Activated CD4-positive, alpha-beta T cell treated with anti-CD3 and anti-CD28 coated beads for 36 hours (primary cell): Measurements from ENCODE around the gene ASF1A. TPM values are rescaled to one million over a fixed set of nuclear protein-coding genes. Genes with fewer than 3 reads are reported as not detected.

Experiments used
- ATAC-seq: fragments of 200-7000 bp; cut with Tn5 transposase; one replicate; pipeline ENCODE4 v1.10.0; 2021; ENCODE audit warnings: mild to moderate bottlenecking, moderate library complexity
- CTCF ChIA-PET: fragments of 350-600 bp; sonication (Branson Sonifier 250); formaldehyde crosslinking; loops from one replicate; lab custom pipeline; 2021; ENCODE audit warnings: antibody characterized with exemption; lab: Charles Lee
- POLR2A ChIA-PET: fragments of 350-600 bp; sonication (Branson Sonifier 250); formaldehyde crosslinking; loops from one replicate; lab custom pipeline; 2021; ENCODE audit warnings: antibody characterized with exemption, inconsistent platforms; lab: Charles Lee
- DNase-seq: peaks from one replicate; pipeline ENCODE4 v3.0.0-alpha.2; 2020
- H3K27ac Mint-ChIP-seq: one replicate; pipeline ENCODE4 v1.8.0; 2021; ENCODE audit warnings: mixed read lengths
- H3K27me3 Mint-ChIP-seq: one replicate; pipeline ENCODE4 v1.8.0; 2021; ENCODE audit warnings: mixed read lengths
- H3K36me3 Mint-ChIP-seq: one replicate; pipeline ENCODE4 v1.8.0; 2021; ENCODE audit warnings: low read depth, mixed read lengths
- H3K4me1 Mint-ChIP-seq: one replicate; pipeline ENCODE4 v1.8.0; 2021; ENCODE audit warnings: mixed read lengths
- H3K4me3 Mint-ChIP-seq: one replicate; pipeline ENCODE4 v1.8.0; 2021; ENCODE audit warnings: mild to moderate bottlenecking, moderate library complexity, mixed read lengths
- H3K9me3 Mint-ChIP-seq: one replicate; pipeline ENCODE4 v1.8.0; 2021; ENCODE audit warnings: low read depth, mixed read lengths
- intact Hi-C, 2 experiments: fragments of 100-400 bp; cut with DNase I in 1 of 2; cut with micrococcal nuclease in 1 of 2; formaldehyde crosslinking; loops; one replicate each; pipeline versions ENCODE4 v1.14.2 to v1.15.1; 2022 to 2024; cut with DNase I, micrococcal nuclease
- total RNA-seq, 2 experiments: library from RNA; stranded (reverse); gene quantifications; one replicate each; pipeline ENCODE4 v1.2.3, GENCODE V29; 2021

Gene ASF1A
- total RNA-seq, 2 experiments from 2014 or later, result 21.2 to 28.6 TPM

DNA sequence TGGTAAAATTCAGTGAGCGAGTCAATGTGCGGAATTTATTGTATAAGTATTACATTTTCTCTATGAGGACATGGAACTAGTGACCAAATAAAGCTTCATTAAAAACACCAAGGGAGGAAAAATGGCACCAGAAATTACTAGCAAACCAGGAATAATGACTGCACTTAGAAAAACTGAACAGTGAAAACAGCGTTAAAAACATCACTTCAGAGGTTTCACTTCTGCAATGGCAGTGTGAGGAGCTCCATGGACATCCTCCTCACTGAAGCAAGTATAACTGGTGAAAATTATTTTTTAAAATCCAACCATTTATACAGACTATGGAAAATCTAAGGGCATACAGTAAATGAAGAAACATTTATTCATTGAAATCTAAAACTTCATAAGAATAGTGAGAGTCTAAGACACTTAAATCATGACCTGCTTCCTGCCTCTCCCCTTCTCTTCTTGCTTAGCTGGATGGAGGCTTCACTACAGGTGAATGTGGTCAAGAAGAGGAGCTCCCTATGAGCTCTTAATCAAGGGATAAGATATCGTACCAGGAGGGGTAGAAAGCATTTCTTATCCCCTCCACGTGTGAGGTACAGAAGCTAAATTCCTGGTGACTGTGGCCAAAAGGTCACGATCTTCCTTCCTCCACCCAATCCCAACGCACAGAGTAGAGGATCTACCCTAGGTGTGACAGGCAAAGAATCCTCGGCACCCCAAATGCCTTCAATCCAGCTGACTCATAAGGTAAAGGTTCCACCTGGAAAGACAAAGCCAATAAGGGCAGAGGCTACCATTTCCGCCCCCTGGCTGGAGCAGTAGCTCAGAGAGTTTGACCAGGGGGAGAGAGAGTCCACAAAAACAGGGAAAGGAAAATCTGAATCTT, 12.3 kb upstream of the ASF1A start:
- POLR2A ChIA-PET, result interaction anchor here (0.6 kb wide), 1 partner anchor 162 kb away, joined by 5 read pairs; no protein-coding TSS in a partner anchor
- H3K27ac Mint-ChIP-seq, result no peak overlapping the region

DNA sequence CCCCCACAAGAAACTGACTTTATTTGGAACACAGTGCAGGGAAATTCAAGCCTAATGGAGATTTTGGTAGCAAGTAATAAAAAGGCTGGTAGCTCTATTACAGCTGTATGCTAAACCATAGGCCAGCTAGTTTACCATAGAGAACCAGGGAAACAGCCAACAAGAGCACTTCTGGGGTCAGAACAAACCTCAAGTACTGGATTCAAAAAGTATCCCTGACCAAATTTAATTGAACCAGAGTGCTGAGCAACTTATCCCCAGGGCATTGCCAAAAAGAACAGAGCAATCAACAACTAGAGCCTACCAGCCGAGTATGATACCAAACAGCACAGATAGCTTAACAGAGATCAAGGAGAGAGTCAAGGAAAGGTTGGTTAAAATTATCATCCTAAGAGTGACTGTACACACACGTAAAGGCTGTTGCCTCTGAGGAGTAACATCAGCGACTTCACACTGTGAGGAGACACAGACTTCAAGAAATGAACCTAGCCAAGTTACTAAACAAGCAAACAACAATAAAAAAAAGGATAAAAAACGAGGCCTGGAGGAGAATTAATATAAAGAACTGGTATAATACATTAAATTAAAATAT, 11.5 kb upstream of the ASF1A start:
- ChIA-PET POLR2A (no interaction called here), CTCF (interaction anchor here (0.8 to 2.1 kb wide), 5 partner anchors 10 to 228 kb away, joined by 4 to 10 read pairs (median 9); no protein-coding TSS in a partner anchor)
- ATAC-seq (peak; percentile 53), DNase-seq (no peak)
- Mint-ChIP-seq H3K9me3 (no peaks in the 10 kb centered on the region), H3K4me3 (no peak overlapping the region), H3K27me3 (no peaks in the 10 kb centered on the region), H3K27ac (peak overlapping the region; percentile 1), H3K36me3 (no peaks in the 10 kb centered on the region), H3K4me1 (peaks cover 73% of the 10 kb centered on the region)
- intact Hi-C loops, result no loop called here

More for the DNA sequence above, 12.3 kb upstream of the ASF1A start:
- CTCF ChIA-PET, result interaction anchor here (0.7 to 2.1 kb wide), 6 partner anchors 8 to 229 kb away, joined by 3 to 9 read pairs (median 5); no protein-coding TSS in a partner anchor
- DNase-seq, result no peak
- Mint-ChIP-seq H3K9me3 (no peaks in the 10 kb centered on the region), H3K4me3 (no peak overlapping the region), H3K4me1 (peaks cover 66% of the 10 kb centered on the region), H3K27me3 (no peaks in the 10 kb centered on the region), H3K36me3 (no peaks in the 10 kb centered on the region)
- intact Hi-C loops, result no loop called here
- ATAC-seq, result no peak

DNA sequence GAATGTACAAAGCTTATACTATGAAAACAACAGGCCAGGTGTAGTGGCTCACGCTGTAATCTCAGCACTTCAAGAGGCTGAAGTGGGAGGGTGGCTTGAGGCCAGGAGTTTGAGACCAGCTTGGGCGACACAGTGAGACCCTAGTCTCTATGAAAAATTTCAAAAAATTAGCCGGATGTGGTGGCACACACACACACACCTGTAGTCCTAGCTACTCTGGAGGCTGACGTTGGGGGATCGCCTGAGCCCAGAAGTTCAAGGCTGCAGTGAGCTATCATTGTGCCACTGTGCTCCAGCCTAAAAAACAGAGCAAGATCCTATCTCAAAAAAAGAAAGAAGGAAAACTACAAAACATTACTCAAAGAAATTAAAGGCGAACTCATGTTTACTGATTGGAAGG, 7.3 kb upstream of the ASF1A start:
- ATAC-seq (no peak), DNase-seq (no peak)
- ChIA-PET POLR2A (interaction anchor here (0.6 kb wide), 1 partner anchor 501 kb away, joined by 3 read pairs; no protein-coding TSS in a partner anchor), CTCF (interaction anchor here (0.6 kb wide), 1 partner anchor 177 kb away, joined by 5 read pairs; no protein-coding TSS in a partner anchor)
- no peak overlapping the region for H3K27ac Mint-ChIP-seq
- H3K27me3 Mint-ChIP-seq, result no peaks in the 10 kb centered on the region
- peaks cover 2% of the 10 kb centered on the region for H3K9me3 Mint-ChIP-seq
- peaks cover 4% of the 10 kb centered on the region for H3K36me3 Mint-ChIP-seq
- no peak overlapping the region for H3K4me3 Mint-ChIP-seq
- H3K4me1 Mint-ChIP-seq, result peaks cover 81% of the 10 kb centered on the region
- intact Hi-C loops, result no loop called here

DNA sequence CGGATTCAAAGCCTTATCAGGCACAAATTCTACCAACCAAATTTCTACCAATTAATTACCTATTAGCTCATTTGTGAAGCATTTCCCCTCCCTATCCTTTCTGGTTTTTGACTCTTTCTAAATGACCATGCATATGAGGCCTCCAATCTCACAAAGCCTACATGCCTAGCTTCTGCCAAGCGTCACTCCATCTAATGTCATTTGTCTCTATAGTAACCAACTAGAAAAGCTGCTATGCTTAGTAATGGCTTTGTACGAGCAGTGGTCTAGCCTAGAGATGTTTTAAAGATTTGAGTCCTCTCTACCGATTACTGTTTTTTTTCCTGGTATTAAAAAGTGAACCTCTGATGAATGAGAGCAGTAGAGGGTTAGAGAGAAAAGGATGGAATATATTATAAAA, 4.8 kb upstream of the ASF1A start:
- Mint-ChIP-seq H3K27me3 (no peaks in the 10 kb centered on the region), H3K4me3 (no peak overlapping the region), H3K27ac (no peak overlapping the region), H3K4me1 (peaks cover 68% of the 10 kb centered on the region), H3K36me3 (peaks cover 7% of the 10 kb centered on the region), H3K9me3 (peaks cover 2% of the 10 kb centered on the region)
- ATAC-seq, result no peak
- ChIA-PET POLR2A (interaction anchor here (0.6 kb wide), 1 partner anchor 228 kb away, joined by 4 read pairs; no protein-coding TSS in a partner anchor), CTCF (interaction anchor here (0.6 to 0.8 kb wide), 3 partner anchors 8 to 216 kb away, joined by 3 read pairs; no protein-coding TSS in a partner anchor)
- intact Hi-C loops, result no loop called here
- DNase-seq, result no peak

DNA sequence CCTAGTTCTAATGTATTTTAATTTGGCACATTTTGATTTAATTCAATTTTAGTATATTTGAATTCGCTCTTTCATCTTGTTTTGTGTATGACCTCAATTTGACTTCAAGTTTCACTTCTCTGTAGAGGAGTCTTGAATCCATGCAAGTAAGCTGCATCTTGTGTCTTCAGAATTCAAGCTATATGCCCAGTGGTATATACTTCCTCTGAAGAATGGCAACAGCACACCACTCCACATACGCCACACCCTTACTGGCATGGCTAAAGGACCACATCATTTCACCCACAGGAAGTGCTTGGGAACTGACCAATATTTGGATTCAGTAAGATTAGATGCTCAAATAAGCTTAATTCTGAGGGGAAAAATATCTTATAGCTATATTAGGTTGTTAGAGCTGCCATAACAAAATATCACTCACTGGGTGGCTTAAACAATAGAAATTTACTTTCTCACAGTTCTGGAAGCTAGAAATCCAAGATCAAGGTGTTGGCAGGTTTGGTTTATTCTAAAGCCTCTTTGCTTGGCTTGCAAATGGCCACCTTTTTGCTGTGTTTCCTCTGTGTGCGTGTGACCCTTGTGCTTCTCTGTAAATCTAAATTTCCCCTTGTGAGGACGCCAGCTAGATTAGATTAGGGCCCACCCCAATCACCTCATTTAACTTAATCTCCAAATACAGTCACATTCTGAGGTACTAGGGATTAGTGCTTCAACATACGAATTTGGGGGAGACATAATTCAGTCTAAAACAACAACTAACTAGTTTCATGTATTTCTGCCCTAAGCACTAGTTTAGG, 2.8 kb upstream of the ASF1A start:
- H3K9me3 Mint-ChIP-seq, result peaks cover 2% of the 10 kb centered on the region
- POLR2A ChIA-PET, result no interaction called here
- H3K4me1 Mint-ChIP-seq, result peaks cover 55% of the 10 kb centered on the region
- no peaks in the 10 kb centered on the region for H3K27me3 Mint-ChIP-seq
- H3K36me3 Mint-ChIP-seq, result peaks cover 8% of the 10 kb centered on the region
- CTCF ChIA-PET, result interaction anchor here (0.9 to 2.7 kb wide), 4 partner anchors 8 to 218 kb away, joined by 3 to 10 read pairs (median 4); no protein-coding TSS in a partner anchor
- intact Hi-C loops, result loop anchor here (5.0 to 10.0 kb wide), 8 partner anchors 164 to 1289 kb away; partner anchors contain the start of genes CEP85L (in 1 of the 2), GOPC (in 1 of the 2), MAN1A1 (in 1 of the 2) and NUS1 (in 1 of the 2)
- DNase-seq, result no peak
- peak overlapping the region; percentile 84 for H3K4me3 Mint-ChIP-seq
- H3K27ac Mint-ChIP-seq, result peak overlapping the region; percentile 98
- no peak for ATAC-seq

DNA sequence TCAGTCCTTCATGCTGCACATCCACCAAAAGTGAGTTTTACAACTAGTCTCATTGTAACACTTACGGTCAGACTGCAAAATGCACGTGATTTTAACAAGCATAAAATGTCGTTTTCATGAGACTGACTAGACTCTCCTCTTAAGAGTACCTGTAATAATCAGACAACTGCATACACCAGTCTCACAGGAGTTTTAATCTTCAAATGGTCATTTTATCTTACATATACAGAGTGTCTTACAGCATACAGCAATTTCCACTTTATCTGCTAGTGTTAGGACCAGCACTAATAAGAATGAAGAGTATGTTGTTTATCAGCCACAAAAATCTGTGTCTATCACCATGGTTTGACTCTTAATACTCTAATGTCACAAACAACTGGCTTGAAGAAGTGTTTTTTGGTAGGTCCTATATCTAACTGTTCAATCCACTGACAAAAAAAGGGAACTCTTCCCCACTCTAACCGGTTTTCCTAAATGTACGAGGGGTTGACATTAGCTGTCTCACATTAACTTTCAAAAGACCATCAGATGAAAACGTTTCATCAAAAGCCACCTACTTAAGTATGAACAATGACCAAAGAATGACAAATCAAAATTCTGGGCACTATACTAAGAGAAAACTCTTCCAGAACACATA, 1.5 kb upstream of the ASF1A start:
- Mint-ChIP-seq H3K4me3 (peak overlapping the region; percentile 84), H3K9me3 (peaks cover 2% of the 10 kb centered on the region), H3K4me1 (peaks cover 49% of the 10 kb centered on the region), H3K36me3 (peaks cover 10% of the 10 kb centered on the region), H3K27me3 (no peaks in the 10 kb centered on the region), H3K27ac (peak overlapping the region; percentile 98)
- intact Hi-C loops, result loop anchor here (2.0 to 10.0 kb wide), 9 partner anchors 22 to 1290 kb away; partner anchors contain the start of genes CEP85L (in 1 of the 2), GOPC (in 1 of the 2), MAN1A1 (in 1 of the 2) and NUS1 (in 1 of the 2)
- no peak for DNase-seq
- ChIA-PET POLR2A (interaction anchor here (1.0 kb wide), 1 partner anchor 36 kb away, joined by 4 read pairs; no protein-coding TSS in a partner anchor), CTCF (interaction anchor here (0.7 to 2.7 kb wide), 6 partner anchors 9 to 215 kb away, joined by 3 to 10 read pairs (median 4); no protein-coding TSS in a partner anchor)
- no peak for ATAC-seq

DNA sequence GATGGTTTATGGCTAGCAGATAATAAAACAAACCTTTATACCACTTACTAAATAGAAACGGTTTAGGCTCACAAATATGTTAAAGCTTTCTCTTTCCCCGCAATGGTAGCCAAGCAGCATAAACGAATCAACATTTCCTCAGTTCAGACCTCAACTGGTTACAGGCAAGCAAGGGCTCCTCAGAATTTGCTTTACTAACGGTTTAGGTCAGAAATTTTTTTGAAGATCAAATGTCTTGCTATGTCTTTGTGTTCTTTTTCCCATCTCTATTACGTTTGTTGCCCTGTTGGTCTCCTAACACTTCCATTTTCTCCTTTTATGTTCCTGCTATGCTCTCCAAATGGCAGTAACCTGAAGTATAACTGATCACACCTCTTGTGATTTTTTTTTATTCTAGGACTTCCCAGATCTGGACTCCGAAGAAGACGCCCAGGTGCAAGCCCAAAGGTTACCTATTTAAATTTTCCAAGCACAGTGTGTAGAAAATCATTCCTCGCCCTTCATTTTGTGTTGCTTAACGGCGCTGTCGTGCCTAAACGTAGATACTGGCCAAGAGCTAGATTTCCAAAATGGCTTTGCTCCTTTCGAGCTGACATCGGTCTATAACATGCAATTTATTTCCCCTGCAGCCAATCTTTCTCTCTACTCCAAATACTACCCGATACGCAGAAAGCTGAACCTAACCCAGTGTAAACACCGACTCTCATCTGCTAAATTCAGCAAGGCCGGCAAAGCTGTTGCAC, 717 bp upstream of the ASF1A start:
- Mint-ChIP-seq H3K36me3 (peaks cover 13% of the 10 kb centered on the region), H3K4me1 (peaks cover 50% of the 10 kb centered on the region), H3K4me3 (peak overlapping the region; percentile 84), H3K9me3 (peaks cover 2% of the 10 kb centered on the region), H3K27ac (peak overlapping the region; percentile 98), H3K27me3 (no peaks in the 10 kb centered on the region)
- DNase-seq (peak; percentile 70), ATAC-seq (peak; percentile 32)
- POLR2A ChIA-PET, result interaction anchor here (0.7 to 1.6 kb wide), 3 partner anchors 36 to 184 kb away, joined by 3 to 8 read pairs (median 4); no protein-coding TSS in a partner anchor
- intact Hi-C loops, result loop anchor here (1.0 to 10.0 kb wide), 12 partner anchors 22 to 1291 kb away; partner anchors contain the start of genes CEP85L (in 1 of the 2), GOPC (in 1 of the 2), MAN1A1 (in 1 of the 2) and NUS1 (in 1 of the 2)
- CTCF ChIA-PET, result interaction anchor here (0.6 to 4.0 kb wide), 12 partner anchors 10 to 352 kb away, joined by 3 to 25 read pairs (median 3); partner anchors contain the start of gene MCM9

DNA sequence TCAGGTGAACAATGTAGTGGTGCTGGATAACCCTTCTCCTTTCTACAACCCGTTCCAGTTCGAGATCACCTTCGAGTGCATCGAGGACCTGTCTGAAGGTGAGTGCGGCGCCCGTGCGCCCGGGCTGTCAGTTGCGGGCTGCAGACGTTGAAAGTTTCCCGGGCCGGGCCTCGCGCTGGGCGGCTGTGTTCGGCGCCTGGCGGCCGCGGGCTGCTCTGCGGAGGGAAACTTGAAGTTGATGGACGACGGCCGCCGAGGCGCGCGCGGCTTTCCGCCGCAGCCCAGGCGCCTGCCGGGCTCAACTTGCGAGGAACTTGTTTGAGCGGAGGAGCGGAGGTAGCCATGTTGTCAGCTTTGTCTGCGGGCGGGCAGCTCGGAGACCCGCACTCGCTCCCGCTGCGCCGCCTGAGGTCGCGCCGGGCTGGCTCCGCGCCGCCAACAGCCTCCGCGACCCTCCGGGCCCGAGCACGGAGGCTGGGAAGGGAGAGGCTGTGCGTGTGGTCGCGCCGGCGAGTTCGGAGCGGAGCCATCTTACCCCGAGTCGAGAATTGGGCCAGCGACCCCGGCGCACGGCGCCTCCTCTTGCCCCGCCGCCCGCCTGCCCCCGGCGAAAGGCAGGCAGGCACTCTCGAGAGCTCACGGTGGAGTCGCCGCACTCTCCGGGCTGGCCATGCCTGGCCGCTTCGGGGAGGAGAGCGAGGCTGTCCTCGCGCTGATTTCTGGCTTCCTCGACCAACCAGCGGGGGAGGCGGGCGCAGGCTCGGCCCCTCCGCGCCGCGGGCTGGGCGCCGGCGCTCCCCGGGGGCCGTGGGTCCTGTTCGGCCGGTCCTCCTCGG, 691 bp downstream of the ASF1A start:
- peak; percentile 27 for ATAC-seq
- intact Hi-C loops, result loop anchor here (1.0 to 10.0 kb wide), 15 partner anchors 40 to 1292 kb away; partner anchors contain the start of genes CEP85L (in 2 of the 2), MAN1A1 (in 2 of the 2), FAM184A (in 1 of the 2) and GOPC (in 1 of the 2)
- H3K4me3 Mint-ChIP-seq, result peak overlapping the region; percentile 84
- ChIA-PET POLR2A (interaction anchor here (1.0 to 1.6 kb wide), 2 partner anchors 185 to 186 kb away, joined by 6 to 8 read pairs; no protein-coding TSS in a partner anchor), CTCF (interaction anchor here (0.6 to 4.0 kb wide), 5 partner anchors 9 to 216 kb away, joined by 3 to 25 read pairs (median 6); no protein-coding TSS in a partner anchor)
- H3K27me3 Mint-ChIP-seq, result no peaks in the 10 kb centered on the region
- H3K9me3 Mint-ChIP-seq, result no peaks in the 10 kb centered on the region
- peak overlapping the region; percentile 98 for H3K27ac Mint-ChIP-seq
- DNase-seq, result peak; percentile 80
- H3K36me3 Mint-ChIP-seq, result peaks cover 19% of the 10 kb centered on the region
- H3K4me1 Mint-ChIP-seq, result peaks cover 50% of the 10 kb centered on the region
